ACC112 (cell line): Measurements from ENCODE around the gene ARAP1.
A peak's percentile ranks its signal among the peaks of the same experiment; 100 is the strongest.
"Not testable (repeated sequence)": the region's sequence is repeated elsewhere in the genome, so short reads cannot be mapped to it uniquely, and the experiment has no call there.

ENCODE experiments used
- H2AFZ ChIP-seq: fragments of 200-600 bp; sonication (generic); one replicate; pipeline ENCODE4 v1.6.0; 2017; ENCODE audit warnings: antibody characterized with exemption, low read length; ENCODE audit not compliant: unreplicated experiment
- H3K27ac ChIP-seq: fragments of 200-600 bp; sonication (generic); 2 replicates; pipeline ENCODE4 v1.5.1; 2014; ENCODE audit warnings: low read depth, mild to moderate bottlenecking, antibody characterized with exemption, low read length, moderate library complexity
- H3K27me3 ChIP-seq: fragments of 200-600 bp; sonication (generic); 2 replicates; pipeline ENCODE4 v1.6.1; 2014; ENCODE audit warnings: mild to moderate bottlenecking, antibody characterized with exemption, low read length, moderate library complexity, mixed read lengths; ENCODE audit not compliant: insufficient read depth
- H3K36me3 ChIP-seq: fragments of 200-600 bp; sonication (generic); 2 replicates; pipeline ENCODE4 v1.6.1; 2016; ENCODE audit warnings: mild to moderate bottlenecking, antibody characterized with exemption, low read length, moderate library complexity, mixed read lengths; ENCODE audit not compliant: insufficient read depth
- H3K4me1 ChIP-seq: fragments of 200-600 bp; sonication (generic); one replicate; pipeline ENCODE4 v1.6.1; 2016; ENCODE audit warnings: low read length, mixed read lengths; ENCODE audit not compliant: insufficient read depth, unreplicated experiment, control insufficient read depth
- H3K4me3 ChIP-seq: fragments of 200-600 bp; sonication (generic); 2 replicates; pipeline ENCODE4 v1.5.1; 2014; ENCODE audit warnings: mild to moderate bottlenecking, low read depth, low read length
- H3K79me2 ChIP-seq: fragments of 200-600 bp; sonication (generic); one replicate; pipeline ENCODE4 v1.6.0; 2016; ENCODE audit warnings: low read length; ENCODE audit not compliant: control insufficient read depth, unreplicated experiment, insufficient read depth

Gene ARAP1

GRCh38 chr11:72752088-72752914 lies at the start of gene ARAP1:
Gene ARAP1 (minus strand): TSS chr11:72752408. CDS start chr11:72727128, 25,280 bp downstream.
- Histone ChIP-seq H3K27me3 (no peaks in the 10 kb centered on the region), H2AFZ (peak within 1 kb of the TSS; percentile 93), H3K4me1 (peaks cover 19% of the 10 kb centered on the region), H3K79me2 (peaks cover 32% of the 10 kb centered on the region), H3K4me3 (peak within 1 kb of the TSS; percentile 95), H3K36me3 (no peaks in the 10 kb centered on the region), H3K27ac (no peak within 1 kb of the TSS)

GRCh38 chr11:72799441-72799840 lies 47.2 kb upstream of the ARAP1 start:
- peaks cover 3% of the 10 kb centered on the region for H3K4me1 ChIP-seq
- no peak overlapping the region for H3K4me3 ChIP-seq

GRCh38 chr11:72798361-72798760 lies 46.2 kb upstream of the ARAP1 start:
- H2AFZ ChIP-seq, result no peak overlapping the region
- H3K27me3 ChIP-seq, result no peaks in the 10 kb centered on the region
- H3K27ac ChIP-seq, result no peak overlapping the region
- H3K4me1 ChIP-seq, result peaks cover 3% of the 10 kb centered on the region
- no peaks in the 10 kb centered on the region for H3K36me3 ChIP-seq
- no peak overlapping the region for H3K4me3 ChIP-seq
- no peaks in the 10 kb centered on the region for H3K79me2 ChIP-seq

More at GRCh38 chr11:72799441-72799840, 47.2 kb upstream of the ARAP1 start:
- Histone ChIP-seq H3K36me3 (no peaks in the 10 kb centered on the region), H3K27ac (no peak overlapping the region), H3K27me3 (no peaks in the 10 kb centered on the region), H3K79me2 (no peaks in the 10 kb centered on the region), H2AFZ (no peak overlapping the region)

GRCh38 chr11:72793425-72794367 lies 41.5 kb upstream of the ARAP1 start, which contains the start of gene STARD10:
Gene STARD10 (minus strand): TSS chr11:72794047. CDS start chr11:72781181, 12,866 bp downstream.
- Histone ChIP-seq H3K36me3 (no peaks in the 10 kb centered on the region), H3K79me2 (no peaks in the 10 kb centered on the region), H3K27me3 (no peaks in the 10 kb centered on the region), H3K27ac (peak within 1 kb of the TSS; percentile 66), H3K4me1 (peaks cover 23% of the 10 kb centered on the region), H3K4me3 (peak within 1 kb of the TSS; percentile 92), H2AFZ (peak within 1 kb of the TSS; percentile 99)

GRCh38 chr11:72793076-72793424 lies 40.8 kb upstream of the ARAP1 start:
- Histone ChIP-seq H3K4me3 (peak overlapping the region; percentile 92), H3K27ac (peak overlapping the region; percentile 37; the same call in 1 of the 2 replicates)

GRCh38 chr11:72792437-72793021 lies 40.3 kb upstream of the ARAP1 start:
- Histone ChIP-seq H3K27me3 (no peaks in the 10 kb centered on the region), H2AFZ (peak overlapping the region; percentile 99), H3K36me3 (no peaks in the 10 kb centered on the region), H3K27ac (no peak overlapping the region), H3K4me3 (no peak overlapping the region), H3K79me2 (no peaks in the 10 kb centered on the region), H3K4me1 (peaks cover 23% of the 10 kb centered on the region)

More at GRCh38 chr11:72793076-72793424, 40.8 kb upstream of the ARAP1 start:
- Histone ChIP-seq H3K27me3 (no peaks in the 10 kb centered on the region), H2AFZ (peak overlapping the region; percentile 99), H3K79me2 (no peaks in the 10 kb centered on the region), H3K36me3 (no peaks in the 10 kb centered on the region), H3K4me1 (peaks cover 23% of the 10 kb centered on the region)

GRCh38 chr11:72791228-72791627 lies 39.0 kb upstream of the ARAP1 start:
- H3K79me2 ChIP-seq, H2AFZ ChIP-seq, H3K27ac ChIP-seq, H3K27me3 ChIP-seq, H3K4me3 ChIP-seq, H3K36me3 ChIP-seq: not testable (repeated sequence)
- peaks cover 23% of the 10 kb centered on the region for H3K4me1 ChIP-seq

- Histone ChIP-seq H3K27me3 (no peaks in the 10 kb centered on the region), H3K4me3 (no peak overlapping the region), H3K36me3 (no peaks in the 10 kb centered on the region), H2AFZ (no peak overlapping the region), H3K27ac (no peak overlapping the region), H3K79me2 (no peaks in the 10 kb centered on the region), H3K4me1 (peaks cover 21% of the 10 kb centered on the region)
Measured at GRCh38 chr11:72789493-72790131, 37.4 kb upstream of the ARAP1 start.

- Histone ChIP-seq H3K4me1 (peaks cover 19% of the 10 kb centered on the region), H3K27ac (no peak overlapping the region), H3K27me3 (no peaks in the 10 kb centered on the region), H3K36me3 (no peaks in the 10 kb centered on the region), H3K79me2 (no peaks in the 10 kb centered on the region), H3K4me3 (no peak overlapping the region), H2AFZ (no peak overlapping the region)
Measured at GRCh38 chr11:72788241-72788640, 36.0 kb upstream of the ARAP1 start.
